GM10266 (cell line): ENCODE measurements around the gene DUSP7.

Source experiments
- DNase-seq: peaks from one replicate; pipeline ENCODE4 v3.0.0; 2012; ENCODE audit errors: extremely low spot score
- CTCF ChIP-seq: IDR thresholded peaks from 2 replicates; pipeline ENCODE4 v1.5.1; 2012; ENCODE audit warnings: mild to moderate bottlenecking, low read depth; ENCODE audit not compliant: control insufficient read depth, insufficient read depth; ENCODE audit errors: missing control alignments

Gene DUSP7

GRCh38 chr3:52057812-52058495 lies 1.6 kb upstream of the DUSP7 start:
- TF ChIP-seq CTCF, result no peak
- DNase-seq, result no peak

GRCh38 chr3:52056968-52057811 lies 819 bp upstream of the DUSP7 start:
- peak; percentile 98 for DNase-seq
- TF ChIP-seq CTCF, result no peak

DNA sequence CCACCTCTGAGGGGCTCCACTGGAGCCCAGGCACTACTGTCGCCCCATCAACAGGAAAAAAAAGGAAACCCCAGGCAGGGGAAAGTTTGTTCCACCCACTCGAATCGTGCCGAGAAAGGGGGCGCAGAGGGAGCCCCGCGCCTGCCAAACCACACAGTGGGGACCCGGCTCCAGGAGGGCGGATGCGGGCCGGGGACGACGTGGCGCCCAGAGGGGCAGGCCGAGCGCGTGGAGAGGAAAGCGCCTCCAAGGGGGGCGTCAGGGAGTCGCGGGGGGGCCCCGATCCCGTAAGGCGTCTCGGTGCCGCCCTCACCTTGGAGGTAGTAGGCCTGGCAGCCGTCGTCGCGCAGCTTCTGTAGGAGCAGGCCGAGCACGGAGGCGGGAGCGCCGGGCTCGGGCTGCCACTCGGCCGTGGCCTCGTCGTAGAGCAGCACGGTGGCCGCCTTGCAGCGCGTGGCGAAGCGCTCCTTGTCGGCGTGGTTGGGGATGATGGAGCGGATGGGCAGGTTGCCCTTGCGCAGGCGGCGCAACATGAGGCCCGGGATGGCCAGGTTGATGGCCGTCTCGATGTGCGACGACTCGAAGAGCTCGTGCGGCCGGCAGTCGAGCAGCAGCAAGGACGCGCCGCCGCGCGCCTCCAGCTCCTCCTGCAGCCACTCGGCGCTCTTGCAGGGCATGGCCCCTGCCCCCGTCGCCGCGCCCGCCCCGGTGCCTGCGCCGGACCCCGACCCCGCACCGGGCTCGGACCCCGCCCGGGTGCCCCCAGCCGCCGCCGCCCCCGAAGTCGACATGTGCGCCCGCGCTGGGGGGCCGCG lies 627 bp downstream of the DUSP7 start:
- TF ChIP-seq CTCF, result peak; percentile 23
- DNase-seq, result peak; percentile 72

GRCh38 chr3:52054661-52055511 lies 1.5 kb downstream of the DUSP7 start:
- no peak for DNase-seq
- peak; percentile 45 for TF ChIP-seq CTCF

GRCh38 chr3:52053307-52054304 lies 2.8 kb downstream of the DUSP7 start:
- peak; percentile 67 for DNase-seq
- peak; percentile 74 for TF ChIP-seq CTCF
